ENCODE results near the gene SEMA3G.

SEMA3G gene

DNA sequence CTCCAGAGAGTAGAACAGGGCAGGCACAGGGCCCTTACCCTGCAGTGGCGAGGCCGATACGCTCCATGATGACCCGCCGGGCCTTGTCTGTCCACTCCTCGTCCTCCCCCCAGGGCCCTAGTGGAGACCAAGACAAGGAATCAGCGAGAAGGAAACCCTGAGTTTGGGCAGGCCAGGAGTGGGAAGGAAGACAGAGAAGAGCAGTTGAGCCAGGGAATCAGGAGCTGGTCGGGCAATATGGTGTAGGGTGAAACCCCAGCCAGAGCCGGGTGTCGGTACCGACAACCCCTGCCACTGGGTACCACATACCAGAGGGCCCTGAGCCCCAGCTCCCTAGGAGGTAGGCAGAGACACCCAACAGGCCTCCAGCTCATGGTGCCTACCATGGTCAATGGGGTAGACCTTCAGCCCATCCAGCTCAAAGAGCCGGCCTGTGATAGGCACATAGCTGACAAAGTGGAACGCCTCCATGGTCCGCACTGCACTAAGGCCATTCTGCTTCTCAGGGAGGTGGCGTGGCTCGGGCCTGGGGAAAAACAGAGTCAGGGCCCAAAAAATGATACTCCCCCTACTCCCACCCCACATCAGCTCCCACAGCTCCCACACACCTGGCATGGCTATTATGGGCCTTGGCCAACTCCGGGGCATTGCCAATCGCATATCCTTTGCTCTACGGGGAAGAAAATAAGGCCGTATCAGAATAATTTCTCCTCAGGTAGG, 38.0 kb downstream of the SEMA3G start:
- H3K4me3 ChIP-seq (ENCODE audit: low read depth, low read length), result no peak overlapping the region
- TF ChIP-seq, protein P1, sequence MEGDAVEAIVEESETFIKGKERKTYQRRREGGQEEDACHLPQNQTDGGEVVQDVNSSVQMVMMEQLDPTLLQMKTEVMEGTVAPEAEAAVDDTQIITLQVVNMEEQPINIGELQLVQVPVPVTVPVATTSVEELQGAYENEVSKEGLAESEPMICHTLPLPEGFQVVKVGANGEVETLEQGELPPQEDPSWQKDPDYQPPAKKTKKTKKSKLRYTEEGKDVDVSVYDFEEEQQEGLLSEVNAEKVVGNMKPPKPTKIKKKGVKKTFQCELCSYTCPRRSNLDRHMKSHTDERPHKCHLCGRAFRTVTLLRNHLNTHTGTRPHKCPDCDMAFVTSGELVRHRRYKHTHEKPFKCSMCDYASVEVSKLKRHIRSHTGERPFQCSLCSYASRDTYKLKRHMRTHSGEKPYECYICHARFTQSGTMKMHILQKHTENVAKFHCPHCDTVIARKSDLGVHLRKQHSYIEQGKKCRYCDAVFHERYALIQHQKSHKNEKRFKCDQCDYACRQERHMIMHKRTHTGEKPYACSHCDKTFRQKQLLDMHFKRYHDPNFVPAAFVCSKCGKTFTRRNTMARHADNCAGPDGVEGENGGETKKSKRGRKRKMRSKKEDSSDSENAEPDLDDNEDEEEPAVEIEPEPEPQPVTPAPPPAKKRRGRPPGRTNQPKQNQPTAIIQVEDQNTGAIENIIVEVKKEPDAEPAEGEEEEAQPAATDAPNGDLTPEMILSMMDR (IDR thresholded peaks at IDR 0.05; ENCODE audit: insufficient read depth, low read length, missing control alignments), result no peak
- CTCF ChIA-PET, result interaction anchor here (2.4 to 2.8 kb wide), 2 partner anchors 22 to 40 kb away, joined by 6 to 12 read pairs; no protein-coding TSS in a partner anchor
- no peak for DNase-seq (ENCODE audit: low read depth, low spot score)
- POLR2A ChIA-PET, result no interaction called here

DNA sequence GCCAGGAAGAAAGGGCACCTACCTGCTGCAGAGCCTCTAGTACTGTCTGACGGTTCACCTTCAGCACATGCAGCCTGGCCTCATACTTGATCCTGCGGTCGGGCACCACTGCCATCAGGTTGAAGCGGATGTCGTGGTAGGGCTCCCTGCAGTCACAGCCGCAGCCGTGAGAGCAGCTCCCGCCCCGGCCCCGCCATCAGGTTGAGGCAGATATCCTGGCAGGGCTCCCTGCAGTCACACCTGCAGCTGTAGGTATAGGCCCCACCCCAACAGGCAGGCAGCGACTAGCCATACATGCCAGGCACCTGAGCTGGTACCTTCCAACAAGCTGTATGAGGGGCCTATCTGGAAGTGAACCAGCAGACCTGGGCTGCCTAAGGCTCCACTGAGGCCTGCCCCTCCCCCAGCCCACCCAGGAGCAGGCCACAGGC, 38.7 kb downstream of the SEMA3G start:
- CTCF ChIA-PET, result interaction anchor here (2.4 to 2.8 kb wide), 2 partner anchors 22 to 41 kb away, joined by 6 to 12 read pairs; no protein-coding TSS in a partner anchor
- H3K4me3 ChIP-seq (ENCODE audit: low read depth, low read length), result no peak overlapping the region
- no peak for DNase-seq (ENCODE audit: low read depth, low spot score)
- POLR2A ChIA-PET, result no interaction called here
- TF ChIP-seq, protein P1 (IDR thresholded peaks at IDR 0.05; ENCODE audit: insufficient read depth, low read length, missing control alignments), result no peak

GRCh38 chr3:52405601-52406110, 39.2 kb downstream of the SEMA3G start:
- TF ChIP-seq, protein P1 (IDR thresholded peaks at IDR 0.05; ENCODE audit: insufficient read depth, low read length, missing control alignments), result no peak

GRCh38 chr3:52405066-52405465, 39.8 kb downstream of the SEMA3G start:
- ChIA-PET POLR2A (interaction anchor here (0.7 kb wide), 1 partner anchor 45 kb away, joined by 3 read pairs; no protein-coding TSS in a partner anchor), CTCF (interaction anchor here (0.9 to 2.4 kb wide), 4 partner anchors 8 to 34 kb away, joined by 3 to 7 read pairs (median 4); no protein-coding TSS in a partner anchor)
- H3K4me3 ChIP-seq (ENCODE audit: low read depth, low read length), result no peak overlapping the region
- TF ChIP-seq, protein P1 (IDR thresholded peaks at IDR 0.05; ENCODE audit: insufficient read depth, low read length, missing control alignments), result no peak
- no peak for DNase-seq (ENCODE audit: low read depth, low spot score)

More at GRCh38 chr3:52405601-52406110, 39.2 kb downstream of the SEMA3G start:
- DNase-seq (ENCODE audit: low read depth, low spot score), result no peak
- POLR2A ChIA-PET, result no interaction called here
- H3K4me3 ChIP-seq (ENCODE audit: low read depth, low read length), result no peak overlapping the region
- CTCF ChIA-PET, result interaction anchor here (0.9 to 2.8 kb wide), 5 partner anchors 9 to 41 kb away, joined by 3 to 12 read pairs (median 6); no protein-coding TSS in a partner anchor

DNA sequence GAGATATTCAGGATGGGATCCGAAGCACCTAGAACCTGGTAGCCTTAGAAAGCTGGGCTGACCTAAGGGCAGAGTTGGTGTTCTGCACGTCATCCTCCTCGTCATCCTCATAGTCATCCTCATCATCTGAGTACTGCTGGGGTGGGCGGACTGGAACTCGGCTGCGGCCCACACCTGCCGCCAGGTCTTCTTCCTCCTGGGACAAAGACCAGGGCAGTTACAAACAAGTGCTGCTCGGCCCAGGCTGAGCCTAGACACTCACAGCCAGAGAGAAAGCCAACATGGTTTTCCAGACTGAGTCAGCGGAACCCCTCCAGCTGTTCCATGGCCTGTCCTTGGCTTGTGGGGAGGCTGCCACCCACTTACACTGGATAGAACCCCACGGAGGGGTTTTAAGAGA, 40.5 kb downstream of the SEMA3G start:
- ChIA-PET POLR2A (interaction anchor here (0.7 kb wide), 1 partner anchor 46 kb away, joined by 3 read pairs; no protein-coding TSS in a partner anchor), CTCF (interaction anchor here (1.1 to 1.7 kb wide), 2 partner anchors 8 to 15 kb away, joined by 3 to 7 read pairs; no protein-coding TSS in a partner anchor)
- TF ChIP-seq, protein P1 (IDR thresholded peaks at IDR 0.05; ENCODE audit: insufficient read depth, low read length, missing control alignments), result no peak
- no peak overlapping the region for H3K4me3 ChIP-seq (ENCODE audit: low read depth, low read length)
- DNase-seq (ENCODE audit: low read depth, low spot score), result no peak

- no peak for DNase-seq (ENCODE audit: low read depth, low spot score)
- H3K4me3 ChIP-seq (ENCODE audit: low read depth, low read length), result no peak overlapping the region
- CTCF ChIA-PET, result no interaction called here
- POLR2A ChIA-PET, result no interaction called here
- TF ChIP-seq, protein P1 (IDR thresholded peaks at IDR 0.05; ENCODE audit: insufficient read depth, low read length, missing control alignments), result no peak
Observed at GRCh38 chr3:52403955-52404354, 40.9 kb downstream of the SEMA3G start.
